ENCODE measurements around the gene HSP90AA1. TPM values are rescaled to one million over a fixed set of nuclear protein-coding genes. Genes with fewer than 3 reads are reported as not detected.

HSP90AA1 gene
- total and polyA plus RNA-seq, 2 experiments from 2014 or later: 1,401 to 2,107 TPM

- no peak for TF ChIP-seq ZNF462 (CRISPR knock-in tag; IDR thresholded peaks at IDR 0.05)
- no peak for TF ChIP-seq NANOG (IDR thresholded peaks at IDR 0.05; ENCODE audit: borderline replicate concordance)
- no peak for TF ChIP-seq ETS1 (IDR thresholded peaks at IDR 0.05)
- no peak for TF ChIP-seq CTCF (conservative IDR thresholded peaks at IDR 0.05; ENCODE audit: low read depth in 2 of 2)
- TF ChIP-seq STAT1 (IDR thresholded peaks at IDR 0.05; ENCODE audit: unreplicated experiment): no peak
- TF ChIP-seq ZNF331 (CRISPR knock-in tag; IDR thresholded peaks at IDR 0.05; ENCODE audit: low read depth): no peak
- no peak for TF ChIP-seq EZH2 (IDR thresholded peaks at IDR 0.05; ENCODE audit: low read depth, unreplicated experiment)
Observed at GRCh38 chr14:102120888-102121287, 34.0 kb upstream of the HSP90AA1 start (continued).

All from GM23338 (cell line).